ENCODE measurements around the gene CCDC175.

- TF ChIP-seq POLR2A (IDR thresholded peaks at IDR 0.05): no peak
- TF ChIP-seq CTCF (IDR thresholded peaks at IDR 0.05 in 4 of 5, conservative IDR thresholded peaks at IDR 0.05 in 1 of 5): no peak
These were observed 35.8 kb downstream of the CCDC175 start for GRCh38 chr14:59540852-59541251.

Data from gastrocnemius medialis (tissue), 4 donors.